GM19463 (cell line): ENCODE measurements around the gene ENDOG.

Experiments
- ATAC-seq: cut with Tn5 transposase; IDR thresholded peaks from one replicate; pipeline ENCODE4 v1.9.1; 2021; ENCODE audit warnings: mild to moderate bottlenecking, moderate library complexity; ENCODE audit not compliant: unreplicated experiment

The ENDOG gene

GRCh38 chr9:128798896-128799295 is 19.4 kb upstream of the ENDOG start:
- ATAC-seq: no peak

- ATAC-seq: no peak
These were observed 18.2 kb upstream of the ENDOG start for GRCh38 chr9:128800061-128800460.

- no peak for ATAC-seq
These were observed 15.8 kb upstream of the ENDOG start for GRCh38 chr9:128802482-128802881.

- ATAC-seq: no peak
These were observed 12.6 kb upstream of the ENDOG start for GRCh38 chr9:128805661-128806060.

GRCh38 chr9:128807827-128808226 is 10.5 kb upstream of the ENDOG start:
- ATAC-seq: no peak

- ATAC-seq: no peak
These were observed 9.8 kb upstream of the ENDOG start for GRCh38 chr9:128808543-128808942.

- ATAC-seq: no peak
These were observed 9.2 kb upstream of the ENDOG start for GRCh38 chr9:128809036-128809599.

GRCh38 chr9:128809831-128810230 is 8.5 kb upstream of the ENDOG start:
- no peak for ATAC-seq

GRCh38 chr9:128810873-128811272 is 7.4 kb upstream of the ENDOG start:
- no peak for ATAC-seq

GRCh38 chr9:128818839-128819715 is 777 bp downstream of the ENDOG start:
- peak; percentile 23 for ATAC-seq

- no peak for ATAC-seq
These were observed 1.7 kb downstream of the ENDOG start for GRCh38 chr9:128819716-128820664.

GRCh38 chr9:128820665-128821583 is 2.6 kb downstream of the ENDOG start:
- no peak for ATAC-seq

- ATAC-seq: no peak
These were observed 3.5 kb downstream of the ENDOG start for GRCh38 chr9:128821584-128822406.

GRCh38 chr9:128822407-128823042 is 4.2 kb downstream of the ENDOG start:
- no peak for ATAC-seq

- no peak for ATAC-seq
These were observed 5.1 kb downstream of the ENDOG start for GRCh38 chr9:128823362-128823902.

- ATAC-seq: no peak
These were observed 5.7 kb downstream of the ENDOG start for GRCh38 chr9:128823903-128824406.

- no peak for ATAC-seq
These were observed 6.6 kb downstream of the ENDOG start for GRCh38 chr9:128824911-128825310.

GRCh38 chr9:128825923-128826700 is 7.8 kb downstream of the ENDOG start:
- ATAC-seq: no peak
